ENCODE results near the gene PCBD2.
"Not testable (repeated sequence)": the region's sequence is repeated elsewhere in the genome, so short reads cannot be mapped to it uniquely, and the experiment has no call there.

The PCBD2 gene

DNA sequence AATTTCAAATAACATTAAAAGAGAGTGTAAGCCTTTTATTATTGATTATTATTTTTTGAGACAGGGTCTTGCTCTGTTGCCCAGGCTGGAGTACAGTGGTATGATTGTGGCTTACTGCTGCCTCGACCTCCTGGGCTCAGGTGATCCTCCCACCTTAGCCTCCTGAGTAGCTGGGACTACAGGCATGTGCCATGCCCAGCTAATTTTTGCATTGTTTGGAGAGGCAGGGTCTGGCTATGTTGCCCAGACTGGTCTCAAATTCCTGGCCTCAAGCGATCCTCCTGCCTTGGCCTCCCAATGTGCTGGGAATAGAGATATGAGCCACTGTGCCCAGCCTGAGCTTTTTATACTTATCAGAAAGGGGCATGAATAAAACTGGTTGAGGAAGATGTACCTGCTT, 5.8 kb downstream of the PCBD2 start:
- DNase-seq = not testable (repeated sequence)

DNA sequence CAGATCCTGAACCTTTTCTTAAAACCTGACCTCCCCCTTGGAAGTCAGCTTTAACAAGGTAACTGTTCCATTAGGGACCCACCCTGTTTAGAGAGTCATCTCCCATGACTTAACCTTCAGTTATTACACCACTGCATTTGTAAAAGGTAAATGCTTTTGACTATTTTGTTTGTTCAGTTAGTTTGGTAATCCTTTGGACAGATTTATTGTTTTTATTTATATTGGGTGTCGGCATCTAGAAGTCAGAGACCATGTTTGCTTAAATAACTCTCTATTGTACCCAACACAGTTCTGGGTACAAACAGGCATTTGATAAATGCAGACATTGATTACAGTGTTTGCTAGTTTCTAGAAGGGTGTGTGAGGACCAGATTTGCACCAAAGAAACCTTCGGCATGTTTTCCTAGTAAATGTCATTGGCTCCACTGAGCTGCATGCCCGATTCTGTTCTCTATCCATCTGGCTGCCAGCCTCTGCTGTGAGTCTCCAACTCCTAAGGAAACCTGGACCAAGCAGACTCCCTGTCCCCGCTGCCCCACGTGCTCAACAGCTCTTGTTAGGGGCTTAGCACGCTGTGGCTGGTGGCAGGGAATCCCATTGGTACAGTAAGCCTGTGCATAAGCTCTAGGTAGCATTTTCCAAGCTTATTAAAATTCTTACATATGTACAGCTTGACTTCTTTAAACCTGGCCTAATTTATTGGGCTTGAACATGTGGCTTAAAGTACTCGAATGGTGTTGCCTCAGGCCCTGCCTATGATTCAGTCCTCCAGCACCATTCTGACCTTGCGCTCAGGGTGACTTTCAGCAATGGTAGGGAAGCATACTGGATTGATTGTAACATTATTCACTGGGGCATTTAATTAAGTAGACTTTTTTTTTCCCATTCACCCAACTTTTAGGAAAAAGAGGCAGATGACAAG, 6.6 kb downstream of the PCBD2 start:
- no peak for DNase-seq

DNA sequence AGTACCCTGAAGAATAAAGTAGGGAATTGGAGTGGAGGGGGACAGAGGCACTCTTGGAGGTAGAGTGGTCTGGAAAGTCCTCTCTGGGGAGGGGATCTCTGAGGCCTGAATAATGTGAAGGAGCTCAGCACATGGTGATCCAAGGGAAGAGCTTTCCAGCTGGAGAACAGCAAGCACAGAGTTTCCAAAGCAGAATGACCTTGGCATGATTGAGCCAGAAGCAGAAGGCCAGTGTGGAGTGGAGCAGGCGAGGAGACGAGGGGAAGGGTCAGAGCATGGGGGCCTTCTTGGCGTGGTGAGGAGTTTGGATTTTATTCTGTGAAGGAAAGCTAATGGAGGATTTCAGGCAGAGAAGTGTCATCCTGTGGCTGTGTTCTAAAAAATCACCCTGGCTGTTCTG, 8.3 kb downstream of the PCBD2 start:
- DNase-seq = no peak

DNA sequence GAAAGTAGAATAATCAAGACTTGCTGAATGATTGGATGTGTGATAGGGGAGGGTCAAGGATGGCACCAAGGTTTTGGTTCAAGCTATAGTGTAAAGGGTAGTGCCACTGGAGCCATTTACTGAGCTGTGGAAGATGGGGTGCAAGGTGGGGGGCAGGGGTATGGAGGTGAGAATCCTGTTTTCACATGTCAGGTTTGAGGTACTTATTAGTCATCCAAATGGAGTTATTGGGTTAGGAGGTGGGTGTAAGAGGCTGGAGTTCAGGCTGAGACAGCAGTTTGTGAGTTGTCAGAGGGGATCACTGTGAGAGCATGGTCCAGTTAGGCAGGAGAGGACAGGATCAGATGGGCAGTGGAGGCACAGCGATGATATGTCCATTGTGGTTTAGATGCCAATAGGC, 8.9 kb downstream of the PCBD2 start:
- no peak for DNase-seq

DNA sequence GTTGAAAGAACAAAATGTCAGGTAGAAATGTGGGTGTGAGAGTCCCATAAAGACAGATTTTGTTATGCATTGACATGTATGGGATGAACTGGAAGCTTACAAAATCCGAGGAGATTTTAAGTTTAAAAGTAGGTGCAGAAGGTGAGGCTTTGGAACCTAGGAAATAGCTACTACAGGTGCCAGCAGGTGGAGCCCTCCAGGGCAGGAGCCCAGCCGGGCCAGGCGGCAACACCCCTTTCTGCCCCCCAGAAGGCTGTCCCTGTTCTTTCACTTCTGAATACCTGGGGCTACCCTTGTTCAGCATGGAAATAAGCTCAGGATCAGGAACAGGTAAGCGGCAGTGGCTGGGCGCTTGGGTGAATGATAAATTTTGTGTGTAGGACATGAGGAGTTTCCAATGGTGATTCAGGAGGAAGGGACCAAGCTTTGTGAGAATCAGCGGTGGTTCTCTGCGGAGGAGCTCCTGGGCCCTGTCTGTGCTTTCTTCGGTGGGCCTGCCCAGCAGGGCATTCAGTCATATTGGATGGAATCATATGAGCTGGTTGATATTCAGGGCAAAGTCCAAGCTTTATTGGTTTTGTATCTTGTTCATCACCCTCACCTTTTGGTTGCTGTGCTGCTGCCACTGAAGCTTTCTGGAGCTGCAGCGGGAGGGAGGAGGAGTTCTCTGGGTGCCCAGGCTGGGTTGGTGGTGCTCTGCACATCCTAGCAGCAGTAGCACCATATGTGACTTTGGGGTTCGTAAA, 12.3 kb downstream of the PCBD2 start:
- no peak for DNase-seq

DNA sequence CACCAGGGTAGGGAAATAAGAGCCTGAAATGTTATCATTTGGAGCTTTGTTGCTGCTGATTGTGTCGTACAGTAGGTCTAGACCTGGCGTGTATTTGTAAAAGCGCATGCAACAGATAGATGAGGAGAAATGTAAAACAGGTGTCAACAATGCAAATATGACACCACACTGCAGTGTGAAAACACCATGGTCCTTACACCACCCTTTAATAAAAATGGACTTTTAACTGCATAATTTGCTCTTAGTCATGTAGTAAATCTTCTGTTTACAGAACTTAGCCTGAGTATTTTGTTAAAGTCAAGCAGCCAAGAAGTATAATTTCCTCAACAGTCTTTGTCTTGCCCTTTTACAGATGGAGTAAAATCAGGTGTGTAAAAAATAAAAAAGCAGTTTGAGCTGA, 13.9 kb downstream of the PCBD2 start:
- no peak for DNase-seq

DNA sequence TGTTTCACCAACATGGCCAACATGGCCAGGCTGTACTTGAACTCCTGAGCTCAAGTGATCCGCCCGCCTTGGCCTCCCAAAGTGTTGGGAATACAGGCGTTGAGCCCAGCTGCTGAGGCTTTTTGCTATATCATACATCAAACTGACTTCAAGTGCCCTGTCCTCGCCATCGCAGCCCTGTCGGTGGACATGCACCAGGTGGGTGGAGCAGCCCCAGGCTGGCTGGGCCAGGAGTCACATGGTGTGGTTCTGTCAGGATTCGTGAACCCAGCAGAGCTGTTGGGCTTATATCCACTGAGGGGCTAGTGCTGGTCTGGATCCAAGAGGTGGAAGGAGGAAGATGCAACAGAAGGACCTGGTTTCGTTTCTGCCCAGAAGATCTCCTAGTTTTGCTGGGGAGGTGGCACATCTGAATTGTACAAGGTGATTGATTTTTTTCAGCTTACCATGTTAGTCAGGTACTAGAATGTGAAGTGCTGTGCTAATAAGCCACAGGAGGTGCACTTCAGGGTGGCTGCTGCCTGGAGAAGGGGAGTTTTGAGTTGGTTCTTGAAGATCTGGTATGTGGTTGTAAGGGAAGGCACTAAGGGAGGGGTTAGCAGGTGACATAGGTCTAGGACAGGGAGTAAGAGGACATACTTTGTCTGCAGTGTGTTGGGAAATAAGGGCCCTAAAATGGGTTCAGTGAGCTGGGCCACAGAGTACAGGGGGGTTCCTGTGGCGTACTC, 16.1 kb downstream of the PCBD2 start:
- no peak for DNase-seq

DNA sequence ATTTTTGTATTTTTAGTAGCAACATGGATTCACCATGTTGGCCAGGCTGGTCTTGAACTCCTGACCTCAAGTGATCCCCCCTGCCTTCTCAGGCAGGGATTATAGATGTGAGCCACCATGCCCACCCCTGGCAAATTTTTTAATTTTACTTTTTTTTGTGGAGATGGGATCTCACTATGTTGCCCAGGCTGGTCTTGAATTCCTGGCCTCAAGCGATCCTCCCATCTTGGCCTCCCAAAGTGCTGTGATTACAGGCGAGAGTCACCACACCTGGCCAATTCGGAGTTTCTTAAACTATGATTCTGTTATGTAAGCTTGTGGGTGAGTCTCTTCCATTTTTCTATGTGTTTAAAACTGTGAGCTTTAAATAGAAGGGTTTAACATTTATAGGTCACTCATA, 27.6 kb downstream of the PCBD2 start:
- no peak for DNase-seq

DNA sequence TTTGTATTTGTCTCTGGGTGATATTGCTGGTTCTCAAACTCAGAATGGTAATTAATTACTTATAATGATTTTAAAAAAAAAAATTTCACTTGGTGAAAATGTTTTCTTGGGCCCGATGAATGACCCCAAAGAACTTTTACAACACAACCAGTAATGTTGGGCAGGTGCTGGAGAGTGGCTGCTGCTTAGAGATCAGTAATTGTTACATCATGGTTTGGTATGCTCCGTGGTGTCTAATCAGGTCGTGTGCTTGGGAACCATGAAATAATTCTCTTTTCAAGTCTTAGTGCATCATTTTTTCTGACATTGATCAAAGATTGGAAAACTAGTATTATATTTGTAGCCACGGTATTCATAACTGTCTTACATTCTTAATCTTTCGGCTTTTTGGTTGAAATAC, 29.3 kb downstream of the PCBD2 start:
- no peak for DNase-seq

DNA sequence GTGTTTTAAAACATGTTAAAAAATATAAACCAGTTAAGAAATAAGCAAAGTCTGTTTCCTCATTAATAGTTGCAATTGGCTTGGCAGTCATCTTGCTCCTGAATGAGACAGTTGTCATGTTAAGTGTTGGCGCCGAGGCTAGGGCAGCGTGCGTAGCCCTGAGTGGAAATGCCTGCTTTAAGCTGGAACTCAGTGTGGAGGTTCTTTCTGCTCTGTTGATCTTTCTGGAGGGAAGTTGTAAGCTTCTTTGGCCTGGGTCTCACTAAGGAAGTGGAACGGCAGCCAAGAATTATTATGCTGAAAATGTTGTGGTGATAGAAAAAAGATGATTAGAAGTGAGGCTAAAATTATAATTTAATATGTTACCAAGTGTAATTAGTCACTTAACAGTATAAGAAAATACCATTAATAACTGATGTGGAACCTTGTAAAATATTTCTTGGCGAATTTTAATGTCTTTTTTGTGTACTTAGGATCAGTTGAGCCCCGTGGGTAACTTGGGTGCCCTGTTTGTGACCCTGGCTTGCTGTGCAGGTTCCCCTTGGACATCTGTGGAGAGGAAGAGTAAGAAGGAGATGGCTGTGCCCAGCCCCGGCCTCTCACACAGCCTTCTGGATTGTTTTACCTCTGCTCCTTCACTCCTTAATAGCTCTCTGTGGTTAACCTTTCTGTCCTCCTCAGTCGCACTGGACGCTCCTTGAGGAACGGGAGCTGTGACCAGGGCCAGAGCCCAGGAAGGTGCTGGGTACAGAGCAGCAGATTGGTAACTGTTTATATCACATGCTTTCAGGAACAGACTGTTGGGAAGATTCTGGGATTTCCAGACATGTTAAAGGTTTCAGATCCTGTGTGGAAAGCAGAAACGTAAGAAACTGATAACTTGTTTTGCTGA, 31.0 kb downstream of the PCBD2 start:
- DNase-seq = no peak

DNA sequence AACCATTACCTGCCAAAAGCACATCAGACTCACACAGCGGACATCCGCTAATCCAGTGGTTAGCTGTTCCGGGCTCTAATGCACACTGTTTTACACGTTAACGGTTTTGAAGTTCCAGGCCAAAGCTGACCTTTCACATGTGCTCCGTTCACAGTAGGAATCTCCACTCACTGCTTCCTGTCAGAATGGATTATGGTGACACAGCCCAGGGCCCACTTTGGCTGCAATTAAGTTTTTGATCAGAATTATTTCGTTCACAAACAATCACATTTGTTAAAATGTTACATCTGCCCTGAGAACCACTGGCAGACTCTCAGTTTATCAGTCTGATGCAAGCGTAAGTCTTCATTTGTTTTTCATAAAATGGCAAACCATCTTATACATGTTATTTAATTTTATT, 32.6 kb downstream of the PCBD2 start:
- no peak for DNase-seq

DNA sequence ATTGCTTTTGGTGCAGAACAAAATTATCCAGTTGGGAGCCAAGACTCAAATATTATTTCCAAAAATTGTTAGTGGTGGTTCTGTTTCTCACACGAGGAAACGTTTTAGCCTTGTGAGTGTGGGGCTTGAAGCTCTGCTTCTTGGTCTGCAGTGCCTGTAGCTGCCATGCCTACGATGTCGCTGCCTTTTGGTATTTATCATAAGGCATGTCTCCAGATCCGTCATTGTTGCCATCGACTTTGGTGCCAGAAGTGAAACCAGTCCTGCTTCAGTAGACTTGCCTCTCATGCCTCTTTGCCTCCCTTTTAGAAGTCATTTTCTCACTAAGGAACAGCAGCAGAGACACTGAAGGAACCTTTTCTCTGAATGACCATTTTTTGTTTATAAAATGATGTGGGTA, 33.1 kb downstream of the PCBD2 start:
- DNase-seq = no peak

DNA sequence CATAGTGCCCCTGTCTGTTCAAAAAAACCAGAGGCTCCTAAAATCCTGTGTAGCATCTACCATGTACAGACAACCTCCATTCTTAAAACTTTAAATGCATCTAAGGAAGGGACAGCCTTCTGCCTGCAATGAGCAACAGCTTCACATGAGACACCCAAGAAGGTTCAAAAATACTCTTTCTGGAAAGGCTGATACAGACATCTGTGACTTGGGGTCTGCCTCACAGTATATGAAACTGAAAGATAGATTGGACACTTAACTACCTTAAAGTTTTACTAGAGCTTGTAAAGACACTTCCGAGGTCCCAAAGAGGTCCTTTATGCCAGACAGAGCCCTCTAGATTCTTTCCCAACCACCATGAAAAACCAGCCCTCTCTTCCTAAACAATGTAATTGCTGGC, 34.6 kb downstream of the PCBD2 start:
- no peak for DNase-seq

DNA sequence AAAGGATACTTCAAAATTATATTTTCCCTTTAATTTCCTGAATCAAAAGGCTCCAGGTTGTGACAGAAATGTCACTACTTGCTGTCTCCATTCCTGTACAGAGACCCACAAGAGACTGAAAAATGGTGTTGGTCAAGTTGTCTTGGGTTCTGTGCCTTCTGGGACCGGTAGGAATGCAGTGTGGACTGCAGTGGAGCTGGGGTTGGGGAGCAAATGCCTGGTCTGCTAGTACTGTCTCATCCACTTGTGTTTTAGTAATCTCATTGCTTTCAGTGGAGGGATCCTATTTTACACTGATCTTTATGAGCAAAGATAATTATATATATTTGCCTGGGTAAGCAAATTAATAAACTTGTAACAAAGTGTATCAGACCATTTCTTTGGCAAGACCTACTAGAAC, 38.6 kb downstream of the PCBD2 start:
- DNase-seq = no peak

DNA sequence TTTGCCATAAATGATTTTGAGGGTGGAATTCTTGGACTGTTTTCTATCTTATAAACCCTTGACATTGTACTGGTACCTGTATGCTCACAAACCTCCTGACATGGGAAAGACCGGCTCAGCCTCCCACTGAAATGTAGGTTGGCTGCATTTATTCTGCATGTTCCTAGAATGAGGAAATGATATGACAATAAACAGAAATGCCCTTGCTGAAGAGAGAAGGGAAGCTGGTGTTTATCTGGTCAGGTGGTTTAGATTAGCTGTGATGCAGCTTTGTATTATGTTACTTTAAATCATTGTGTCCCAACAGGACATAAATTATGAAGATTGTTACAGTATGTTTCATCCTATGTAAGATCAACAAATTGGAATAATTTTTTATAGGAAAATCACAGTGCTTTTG, 39.7 kb downstream of the PCBD2 start:
- no peak for DNase-seq

DNA sequence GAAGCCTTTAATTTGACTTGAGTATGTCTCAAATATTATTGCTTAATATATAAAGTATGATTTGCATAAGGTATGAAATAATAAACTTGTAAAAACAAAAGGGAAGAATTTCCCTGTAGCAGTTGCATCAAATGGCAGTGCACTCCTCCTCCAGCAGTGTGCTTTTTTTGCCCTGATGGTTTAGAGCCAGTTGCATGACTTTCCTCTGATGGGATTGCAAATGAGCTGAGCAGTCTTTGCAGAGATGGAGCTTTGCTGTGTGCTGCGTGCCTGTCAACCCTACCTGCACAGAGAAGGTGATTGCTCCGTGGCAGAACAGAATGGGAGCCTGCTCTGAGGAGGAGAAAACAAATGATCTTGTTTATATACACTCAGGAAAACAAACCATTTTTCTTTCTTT, 40.1 kb downstream of the PCBD2 start:
- DNase-seq = no peak

DNA sequence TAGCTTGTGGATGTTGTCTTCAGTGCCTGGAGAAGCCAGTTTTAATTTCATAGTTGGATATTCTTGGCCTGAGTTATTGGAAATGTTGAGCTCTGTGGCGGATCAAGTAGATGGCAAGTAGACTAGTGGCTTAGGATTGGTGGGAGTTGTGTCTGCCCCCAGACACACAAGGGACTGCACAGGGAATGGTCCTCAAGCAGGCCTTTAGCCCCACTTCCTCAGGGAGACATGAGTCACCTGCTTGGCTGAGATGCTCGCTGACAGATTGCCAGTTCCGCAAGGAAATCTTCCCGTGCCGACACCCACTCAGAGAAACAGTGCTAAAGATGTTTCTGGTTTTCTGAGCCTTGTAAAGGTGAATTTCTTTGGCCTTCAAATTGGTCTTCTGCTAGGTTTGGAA, 44.0 kb downstream of the PCBD2 start:
- DNase-seq = no peak

DNA sequence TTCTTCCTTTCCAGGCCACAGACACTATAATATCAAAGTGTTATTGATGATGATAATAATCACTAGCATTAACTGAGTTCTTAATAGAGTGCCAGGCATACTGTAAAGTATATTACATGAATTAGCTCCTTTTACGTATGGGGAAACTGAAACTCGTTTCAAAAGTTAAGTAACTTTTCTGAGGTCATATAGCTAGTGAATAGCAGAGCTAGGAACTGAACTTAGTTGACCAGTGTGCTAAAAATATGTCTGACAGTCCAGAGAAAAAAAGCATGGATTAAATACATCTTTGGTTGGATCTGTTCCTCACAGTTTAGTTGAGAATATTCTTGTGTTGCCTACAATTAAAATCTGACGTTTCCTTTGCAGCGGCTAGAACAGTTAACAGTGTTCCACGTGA, 44.4 kb downstream of the PCBD2 start:
- no peak for DNase-seq

DNA sequence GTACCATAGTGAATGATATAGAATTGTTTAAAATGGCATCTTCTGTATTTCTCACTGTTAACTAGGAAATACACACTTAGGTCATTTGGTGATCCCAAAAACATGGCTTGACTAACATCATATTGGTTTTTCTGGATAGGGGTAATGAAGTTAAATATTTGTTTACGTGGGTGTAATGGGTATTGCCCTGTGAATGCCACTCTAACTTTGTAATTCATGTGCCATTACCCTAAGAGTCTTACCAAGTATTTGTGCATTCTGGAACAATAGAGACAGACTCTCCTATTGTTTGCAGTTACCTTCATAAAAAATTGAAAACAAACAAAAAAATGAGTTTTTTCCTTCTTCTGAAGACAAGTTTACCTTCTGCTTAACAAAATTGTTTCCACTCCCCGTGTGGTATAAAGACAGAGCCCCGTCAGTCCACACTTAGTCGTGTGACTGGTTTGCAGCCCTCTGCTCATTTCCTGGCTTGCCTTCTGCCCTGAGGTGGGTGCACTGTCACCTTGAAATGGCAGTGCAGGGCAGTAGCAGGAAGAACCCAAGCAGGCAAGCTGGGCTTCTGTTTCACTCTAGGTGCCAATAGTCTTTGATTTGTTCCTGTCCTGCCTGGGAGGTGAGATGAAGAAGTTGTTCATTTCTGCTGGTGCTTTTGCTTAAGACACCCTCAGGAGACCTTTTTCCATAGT, 53.1 kb downstream of the PCBD2 start:
- no peak for DNase-seq

DNA sequence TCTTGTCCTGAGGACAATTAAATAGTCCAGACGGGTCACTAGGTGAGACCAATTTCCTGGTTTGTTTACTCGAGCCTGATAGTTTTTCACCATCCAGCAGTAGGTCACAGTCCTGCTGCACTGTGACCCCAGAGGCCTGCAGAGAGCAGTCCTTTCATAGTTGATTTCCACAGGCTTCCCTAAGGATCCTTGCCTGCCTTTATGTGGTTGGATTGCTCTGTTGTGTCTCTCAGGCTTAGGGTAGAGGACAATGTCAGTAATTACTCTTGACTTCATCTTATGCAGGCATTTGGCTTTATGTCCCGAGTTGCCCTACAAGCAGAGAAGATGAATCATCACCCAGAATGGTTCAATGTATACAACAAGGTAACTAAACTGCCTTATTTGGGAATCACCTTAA, 53.8 kb downstream of the PCBD2 start:
- no peak for DNase-seq

DNA sequence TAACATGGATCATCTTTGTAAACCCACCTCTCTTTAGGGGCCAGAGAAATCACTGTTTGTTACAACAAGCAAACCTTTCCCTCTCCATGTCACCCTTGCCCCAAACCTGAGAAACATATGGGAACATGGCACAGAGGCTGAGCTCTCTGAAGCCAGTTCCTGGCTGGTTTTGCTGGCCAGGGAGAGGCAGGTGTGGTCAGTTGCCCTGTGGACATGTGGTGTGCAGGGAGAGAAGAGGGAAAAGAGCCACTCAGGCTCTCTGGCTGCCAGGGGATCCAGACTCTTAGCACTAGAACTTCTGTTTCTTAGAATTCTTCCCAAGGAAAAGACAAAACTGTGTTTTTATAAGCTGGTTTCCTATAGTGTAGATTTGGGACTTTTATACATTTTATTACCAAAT, 58.2 kb downstream of the PCBD2 start:
- no peak for DNase-seq

All from activated T-cell treated with anti-CD3 and anti-CD28 coated beads, Interleukin-2, amount 50 U/mL, for 1 hour (primary cell).